ENCODE data around the gene GCDH. TPM values are rescaled to one million over a fixed set of nuclear protein-coding genes. Genes with fewer than 3 reads are reported as not detected.
"Not testable (repeated sequence)": the region's sequence is repeated elsewhere in the genome, so short reads cannot be mapped to it uniquely, and the experiment has no call there.

The GCDH gene
- total and polyA plus RNA-seq, 2 of the 8 experiments (the other 6 are each of a cell fraction or from before 2014, with no cell fraction given), result 67.3 to 89.4 TPM

GRCh38 chr19:12890299-12890786 lies 617 bp upstream of the GCDH start:
- ChIA-PET POLR2A (ENCODE audit: partially characterized antibody) (interaction anchor here (0.5 to 10.5 kb wide), 33 partner anchors 9 to 1654 kb away, joined by 3 to 110 read pairs (median 4); partner anchors contain the start of genes CALR, DNASE2, FARSA and GADD45GIP1), CTCF (ENCODE audit: partially characterized antibody) (interaction anchor here (0.6 to 1.6 kb wide), 10 partner anchors 10 to 200 kb away, joined by 3 to 6 read pairs (median 4); no protein-coding TSS in a partner anchor)
- TF ChIP-seq PHF8 (conservative IDR thresholded peaks at IDR 0.05; ENCODE audit: low read depth, low read length) (peak; percentile 1; the same call in 1 of the 2 replicates), POLR2AphosphoS5 (IDR thresholded peaks at IDR 0.05; ENCODE audit: low read depth, low read length) (peak; percentile 53)

More at GRCh38 chr19:12890299-12890786, 617 bp upstream of the GCDH start:
- H3K23me2 ChIP-seq (ENCODE audit: low read depth, low read length), result peaks cover 15% of the 10 kb centered on the region; the same call in 1 of the 2 replicates
- not testable (repeated sequence) for H3K9me3 ChIP-seq (ENCODE audit: insufficient read depth in 2 of 2, low read depth in 1 of 2, low read length in 1 of 2); H4K8ac ChIP-seq (ENCODE audit: extremely low read depth, insufficient read depth, low read length); H3K79me1 ChIP-seq (ENCODE audit: low read depth, low read length); H3K4me1 ChIP-seq (replicated peaks in 1 of 4; ENCODE audit: control insufficient read depth in 3 of 4, insufficient read depth in 4 of 4, low read length in 3 of 4); H2BK12ac ChIP-seq (ENCODE audit: low read depth, low read length); H2AFZ ChIP-seq (ENCODE audit: low read length); H4K20me1 ChIP-seq (replicated peaks in 1 of 2; ENCODE audit: control insufficient read depth in 1 of 2, insufficient read depth in 2 of 2, low read length in 2 of 2); H2BK20ac ChIP-seq (ENCODE audit: low read length); H3K27me3 ChIP-seq (replicated peaks in 1 of 4; ENCODE audit: control insufficient read depth in 3 of 4, extremely low read depth in 1 of 4, insufficient read depth in 3 of 4, low read length in 3 of 4); H2AK5ac ChIP-seq (ENCODE audit: low read depth, low read length); H2BK120ac ChIP-seq (replicated peaks; ENCODE audit: low read depth, low read length); DNase-seq (ENCODE audit: low read depth in 1 of 2, low spot score in 2 of 2); FAIRE-seq; H3K4ac ChIP-seq (replicated peaks; ENCODE audit: insufficient read length, low read depth, low read length); H3K56ac ChIP-seq (replicated peaks; ENCODE audit: insufficient read length, low read depth, low read length); H2BK15ac ChIP-seq (ENCODE audit: low read length); H3K14ac ChIP-seq (ENCODE audit: insufficient read length); H3K23ac ChIP-seq (ENCODE audit: insufficient read length)
- peak overlapping the region; percentile 9 to 90 (median 68) for H3K9ac ChIP-seq (replicated peaks in 1 of 4; ENCODE audit: extremely low read depth in 1 of 4, low read depth in 3 of 4, low read length in 3 of 4)
- H3K4me3 ChIP-seq (ENCODE audit: extremely low read depth in 1 of 4, insufficient read depth in 2 of 4, low read depth in 3 of 4, low read length in 4 of 4), result peak overlapping the region; percentile 16 to 88 (median 50); a peak in 6 of 8 replicates
- peak overlapping the region; percentile 8; the same call in 1 of the 2 replicates for H2BK5ac ChIP-seq (ENCODE audit: low read depth, low read length)
- H3K36me3 ChIP-seq (ENCODE audit: control insufficient read depth in 2 of 4, insufficient read depth in 4 of 4, low read length in 3 of 4), result peaks cover 7 to 17% (median 13%) of the 10 kb centered on the region in 4 experiments
- H4K91ac ChIP-seq (replicated peaks; ENCODE audit: insufficient read length, low read length), result peak overlapping the region; percentile 12
- H3K18ac ChIP-seq (ENCODE audit: extremely low read depth, low read length), result peak overlapping the region; percentile 11; the same call in 1 of the 2 replicates
- peak overlapping the region; percentile 82; the same call in 1 of the 2 replicates for H3K27ac ChIP-seq (ENCODE audit: low read depth, low read length)
- H4K5ac ChIP-seq (ENCODE audit: insufficient read length, low read depth, low read length), result peak overlapping the region; percentile 69
- WGBS, 2 experiments (ENCODE audit: extremely low coverage in 1 of 2, insufficient coverage in 1 of 2, insufficient read length in 1 of 2, insufficient replicate concordance in 2 of 2, low coverage in 1 of 2, low lambda C conversion rate in 2 of 2, missing lambda C conversion rate in 1 of 2), result 47% methylated on average over 9 of the region's 10 CpGs; no CpG with 5 or more reads in 1 of the 2 experiments
- peak overlapping the region; percentile 78 to 84 for H3K4me2 ChIP-seq (ENCODE audit: insufficient read depth in 1 of 2, low read depth in 2 of 2, low read length in 2 of 2)
- H3K79me2 ChIP-seq (ENCODE audit: control insufficient read depth in 1 of 2, insufficient read depth in 2 of 2, low read length in 2 of 2), result peaks cover 0 to 12% of the 10 kb centered on the region in 2 experiments; a peak in 1 of 4 replicates
